Measurements from ENCODE around the gene PCDHGB1. TPM values are rescaled to one million over a fixed set of nuclear protein-coding genes. Genes with fewer than 3 reads are reported as not detected.

Gene PCDHGB1
- total RNA-seq, 1 donor = 3.3 TPM

GRCh38 chr5:141354900-141355469 lies 5.1 kb downstream of the PCDHGB1 start, which contains the start of gene PCDHGA4:
PCDHGA4 (plus strand) TSS chr5:141355021; CDS start chr5:141355108, 87 bp downstream.
- H3K4me1 ChIP-seq (ENCODE audit: insufficient read depth, low read length) = peaks cover 2% of the 10 kb centered on the region
- H3K36me3 ChIP-seq (ENCODE audit: insufficient read depth, low read length) = no peaks in the 10 kb centered on the region
- H2AFZ ChIP-seq (ENCODE audit: low read length) = peak within 1 kb of the TSS; percentile 88
- H3K27me3 ChIP-seq (ENCODE audit: insufficient read depth, low read length) = peaks cover 26% of the 10 kb centered on the region
- no peaks in the 10 kb centered on the region for H4K20me1 ChIP-seq (ENCODE audit: insufficient read depth, low read length)
- H3K4me2 ChIP-seq (ENCODE audit: insufficient read depth, low read length) = peak within 1 kb of the TSS; percentile 75
- DNase-seq (ENCODE audit: insufficient read length, low spot score, missing footprints) = no peak
- H3K9me3 ChIP-seq (ENCODE audit: low read depth, low read length) = peaks cover 10% of the 10 kb centered on the region
- peak; percentile 65 for TF ChIP-seq CTCF (IDR thresholded peaks at IDR 0.05; ENCODE audit: extremely low read depth, low read depth, low read length)
- H3K27ac ChIP-seq (ENCODE audit: low read depth, low read length) = no peak within 1 kb of the TSS
- H3K4me3 ChIP-seq (ENCODE audit: insufficient read depth, low read length) = peak within 1 kb of the TSS; percentile 69
- H3K79me2 ChIP-seq (ENCODE audit: insufficient read depth, low read length) = no peaks in the 10 kb centered on the region

GRCh38 chr5:141355641-141356040 lies 5.7 kb downstream of the PCDHGB1 start:
- Histone ChIP-seq H3K4me1 (ENCODE audit: insufficient read depth, low read length) (peaks cover 2% of the 10 kb centered on the region), H3K4me3 (ENCODE audit: insufficient read depth, low read length) (peak overlapping the region; percentile 69), H3K79me2 (ENCODE audit: insufficient read depth, low read length) (no peaks in the 10 kb centered on the region), H4K20me1 (ENCODE audit: insufficient read depth, low read length) (no peaks in the 10 kb centered on the region), H3K36me3 (ENCODE audit: insufficient read depth, low read length) (no peaks in the 10 kb centered on the region), H3K9me3 (ENCODE audit: low read depth, low read length) (peaks cover 11% of the 10 kb centered on the region), H2AFZ (ENCODE audit: low read length) (no peak overlapping the region), H3K27ac (ENCODE audit: low read depth, low read length) (no peak overlapping the region), H3K27me3 (ENCODE audit: insufficient read depth, low read length) (peaks cover 31% of the 10 kb centered on the region), H3K4me2 (ENCODE audit: insufficient read depth, low read length) (peak overlapping the region; percentile 75)
- no peak for DNase-seq (ENCODE audit: insufficient read length, low spot score, missing footprints)
- TF ChIP-seq CTCF (IDR thresholded peaks at IDR 0.05; ENCODE audit: extremely low read depth, low read depth, low read length) = no peak

- Histone ChIP-seq H3K4me1 (ENCODE audit: insufficient read depth, low read length) (peaks cover 2% of the 10 kb centered on the region), H3K27ac (ENCODE audit: low read depth, low read length) (no peak overlapping the region), H3K4me3 (ENCODE audit: insufficient read depth, low read length) (no peak overlapping the region), H3K36me3 (ENCODE audit: insufficient read depth, low read length) (no peaks in the 10 kb centered on the region), H3K27me3 (ENCODE audit: insufficient read depth, low read length) (peaks cover 31% of the 10 kb centered on the region), H3K79me2 (ENCODE audit: insufficient read depth, low read length) (no peaks in the 10 kb centered on the region), H3K4me2 (ENCODE audit: insufficient read depth, low read length) (no peak overlapping the region), H3K9me3 (ENCODE audit: low read depth, low read length) (peaks cover 14% of the 10 kb centered on the region), H2AFZ (ENCODE audit: low read length) (no peak overlapping the region), H4K20me1 (ENCODE audit: insufficient read depth, low read length) (no peaks in the 10 kb centered on the region)
- no peak for TF ChIP-seq CTCF (IDR thresholded peaks at IDR 0.05; ENCODE audit: extremely low read depth, low read depth, low read length)
- DNase-seq (ENCODE audit: insufficient read length, low spot score, missing footprints) = no peak
These were observed 6.2 kb downstream of the PCDHGB1 start for GRCh38 chr5:141356133-141356532.

GRCh38 chr5:141356950-141357349 lies 7.1 kb downstream of the PCDHGB1 start:
- Histone ChIP-seq H3K79me2 (ENCODE audit: insufficient read depth, low read length) (no peaks in the 10 kb centered on the region), H3K36me3 (ENCODE audit: insufficient read depth, low read length) (no peaks in the 10 kb centered on the region), H3K4me1 (ENCODE audit: insufficient read depth, low read length) (peaks cover 2% of the 10 kb centered on the region), H3K27me3 (ENCODE audit: insufficient read depth, low read length) (peaks cover 30% of the 10 kb centered on the region), H3K27ac (ENCODE audit: low read depth, low read length) (no peak overlapping the region), H3K9me3 (ENCODE audit: low read depth, low read length) (peaks cover 18% of the 10 kb centered on the region), H3K4me3 (ENCODE audit: insufficient read depth, low read length) (no peak overlapping the region), H2AFZ (ENCODE audit: low read length) (no peak overlapping the region), H3K4me2 (ENCODE audit: insufficient read depth, low read length) (no peak overlapping the region), H4K20me1 (ENCODE audit: insufficient read depth, low read length) (no peaks in the 10 kb centered on the region)
- TF ChIP-seq CTCF (IDR thresholded peaks at IDR 0.05; ENCODE audit: extremely low read depth, low read depth, low read length) = no peak
- DNase-seq (ENCODE audit: insufficient read length, low spot score, missing footprints) = peak; percentile 61
